ENCODE measurements around the gene SNAP29. TPM values are rescaled to one million over a fixed set of nuclear protein-coding genes. Genes with fewer than 3 reads are reported as not detected.
"Not testable (repeated sequence)": the region's sequence is repeated elsewhere in the genome, so short reads cannot be mapped to it uniquely, and the experiment has no call there.

SNAP29 gene
- total RNA-seq, 1 experiment from 2014 or later = 17.8 TPM

GRCh38 chr22:20834725-20835124 is 24.1 kb upstream of the SNAP29 start:
- TF ChIP-seq CTCF (conservative IDR thresholded peaks at IDR 0.05) (no peak), EZH2 (IDR thresholded peaks at IDR 0.05; ENCODE audit: low read depth) (no peak)
- H3K79me2 ChIP-seq (ENCODE audit: low read depth) = no peaks in the 10 kb centered on the region
- H3K4me1 ChIP-seq (replicated peaks; ENCODE audit: insufficient read depth) = no peaks in the 10 kb centered on the region
- no peaks in the 10 kb centered on the region for H3K9me2 ChIP-seq (ENCODE audit: insufficient read depth)
- no peaks in the 10 kb centered on the region for H3K27me3 ChIP-seq (ENCODE audit: insufficient read depth, low read depth)
- H3K4me2 ChIP-seq = no peak overlapping the region
- no TSS peak for BruUV-seq (replicated peaks)
- H3K9me3 ChIP-seq (ENCODE audit: insufficient read depth, low read depth) = no peaks in the 10 kb centered on the region
- H3K4me3 ChIP-seq = no peak overlapping the region
- no peaks in the 10 kb centered on the region for H3F3A ChIP-seq (ENCODE audit: insufficient read depth, low read depth)
- DNase-seq = no peak
- intact Hi-C loops (cut with micrococcal nuclease; ENCODE audit: unreplicated experiment) = no loop called here
- ChIA-PET POLR2A (ENCODE audit: unreplicated experiment) (no interaction called here), CTCF (interaction anchor here (0.7 kb wide), 1 partner anchor 268 kb away, joined by 6 read pairs; no protein-coding TSS in a partner anchor)
- no peak overlapping the region for H2AFZ ChIP-seq
- H3K36me3 ChIP-seq (ENCODE audit: low read depth) = no peaks in the 10 kb centered on the region
- H3K27ac ChIP-seq = no peak overlapping the region
- no peaks in the 10 kb centered on the region for H4K20me1 ChIP-seq (ENCODE audit: insufficient read depth)

GRCh38 chr22:20836987-20837823 is 21.6 kb upstream of the SNAP29 start:
- CTCF ChIA-PET = no interaction called here
- POLR2A ChIA-PET (ENCODE audit: unreplicated experiment) = interaction anchor here (0.6 kb wide), 1 partner anchor 134 kb away, joined by 4 read pairs; no protein-coding TSS in a partner anchor
- no TSS peak for BruUV-seq (replicated peaks)
- Histone ChIP-seq H3F3A (ENCODE audit: insufficient read depth, low read depth) (no peaks in the 10 kb centered on the region), H2AFZ (no peak overlapping the region), H3K4me1 (replicated peaks; ENCODE audit: insufficient read depth) (no peaks in the 10 kb centered on the region), H3K36me3 (ENCODE audit: low read depth) (no peaks in the 10 kb centered on the region), H3K9me2 (ENCODE audit: insufficient read depth) (no peaks in the 10 kb centered on the region), H3K27ac (no peak overlapping the region), H3K27me3 (ENCODE audit: insufficient read depth, low read depth) (no peaks in the 10 kb centered on the region), H3K4me3 (no peak overlapping the region), H3K79me2 (ENCODE audit: low read depth) (0 out of 2 replicates have a peak, but pooled peaks cover 6% of the 10 kb centered on the region), H3K4me2 (no peak overlapping the region), H3K9me3 (ENCODE audit: insufficient read depth, low read depth) (no peaks in the 10 kb centered on the region), H4K20me1 (ENCODE audit: insufficient read depth) (no peaks in the 10 kb centered on the region)
- no peak for DNase-seq
- intact Hi-C loops (cut with micrococcal nuclease; ENCODE audit: unreplicated experiment) = no loop called here
- TF ChIP-seq EZH2 (IDR thresholded peaks at IDR 0.05; ENCODE audit: low read depth) = no peak
- TF ChIP-seq CTCF (conservative IDR thresholded peaks at IDR 0.05) = no peak

GRCh38 chr22:20839354-20839753 is 19.5 kb upstream of the SNAP29 start:
- H3K9me3 ChIP-seq (ENCODE audit: insufficient read depth, low read depth); intact Hi-C loops (cut with micrococcal nuclease; ENCODE audit: unreplicated experiment); BruUV-seq (replicated peaks); DNase-seq; H2AFZ ChIP-seq; H3F3A ChIP-seq (ENCODE audit: insufficient read depth, low read depth); H3K36me3 ChIP-seq (ENCODE audit: low read depth); H3K27ac ChIP-seq; H3K9me2 ChIP-seq (ENCODE audit: insufficient read depth); H3K4me2 ChIP-seq; H4K20me1 ChIP-seq (ENCODE audit: insufficient read depth); H3K27me3 ChIP-seq (ENCODE audit: insufficient read depth, low read depth); CTCF ChIA-PET; H3K4me3 ChIP-seq: not testable (repeated sequence)
- peaks cover 14% of the 10 kb centered on the region for H3K4me1 ChIP-seq (replicated peaks; ENCODE audit: insufficient read depth)
- POLR2A ChIA-PET (ENCODE audit: unreplicated experiment) = interaction anchor here (0.6 kb wide), 1 partner anchor 165 kb away, joined by 12 read pairs; no protein-coding TSS in a partner anchor
- H3K79me2 ChIP-seq (ENCODE audit: low read depth) = peaks cover 16% of the 10 kb centered on the region; the same call in 1 of the 2 replicates

Measured in PC-9 (cell line).